NCI-H2081 (cell line): ENCODE measurements around the gene LHX5.

Experiments
- DNase-seq, 2 experiments: peaks; one replicate each; lab custom pipeline; 2025; lab: John Stamatoyannopoulos, UW

LHX5 gene

DNA sequence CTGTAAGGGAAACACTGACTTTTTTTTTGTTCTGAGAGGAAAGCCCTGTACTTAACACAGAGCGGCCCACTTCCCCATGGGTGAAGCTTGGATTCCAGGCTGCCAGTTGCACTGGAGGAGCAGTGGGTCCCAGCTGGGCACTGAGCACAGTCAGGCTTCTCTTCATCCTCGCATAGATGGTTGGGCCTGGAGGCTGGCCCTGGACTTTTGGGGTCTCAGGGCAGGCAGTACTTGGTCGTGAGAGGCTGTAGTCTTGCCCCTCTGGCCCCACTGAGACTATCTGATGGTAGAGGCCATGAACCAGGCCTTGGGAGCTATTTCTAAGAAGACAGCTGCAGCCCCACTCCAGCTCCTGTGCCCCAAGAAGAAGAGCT lies 6.2 kb upstream of the LHX5 start:
- DNase-seq = no peak

DNA sequence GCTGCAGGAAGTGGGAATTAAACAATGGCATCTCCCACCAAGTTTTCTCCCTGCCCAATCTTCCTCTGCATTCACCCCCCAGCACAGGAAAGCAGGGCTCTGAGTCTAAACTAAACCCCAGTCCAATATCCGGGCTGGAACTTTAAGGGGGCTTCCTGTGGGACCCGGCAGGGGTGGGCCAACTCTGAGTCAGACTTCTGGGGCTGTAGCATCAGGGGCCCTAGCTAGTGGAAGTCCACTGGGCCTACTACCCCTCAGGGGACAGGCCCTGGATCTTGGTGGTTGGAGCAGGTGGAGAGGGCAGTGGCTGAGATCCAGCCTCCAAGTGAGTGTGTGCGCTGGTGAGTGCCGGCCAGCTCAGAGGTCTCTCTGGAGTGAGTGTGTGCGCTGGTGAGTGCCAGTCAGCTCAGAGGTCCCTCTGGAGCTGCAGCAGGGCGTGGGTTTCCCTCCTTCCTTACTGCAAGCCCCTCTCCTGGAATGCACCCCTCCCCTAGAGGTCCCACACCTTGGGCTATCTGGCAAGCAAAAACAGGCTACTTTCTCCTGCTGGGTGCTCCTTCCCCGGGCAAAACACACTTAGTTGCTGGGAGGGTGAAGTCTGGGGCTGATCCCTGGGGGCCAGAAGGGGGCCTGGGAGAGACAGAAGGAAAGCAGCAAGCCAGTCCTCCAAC lies 5.6 kb upstream of the LHX5 start:
- DNase-seq = no peak

DNA sequence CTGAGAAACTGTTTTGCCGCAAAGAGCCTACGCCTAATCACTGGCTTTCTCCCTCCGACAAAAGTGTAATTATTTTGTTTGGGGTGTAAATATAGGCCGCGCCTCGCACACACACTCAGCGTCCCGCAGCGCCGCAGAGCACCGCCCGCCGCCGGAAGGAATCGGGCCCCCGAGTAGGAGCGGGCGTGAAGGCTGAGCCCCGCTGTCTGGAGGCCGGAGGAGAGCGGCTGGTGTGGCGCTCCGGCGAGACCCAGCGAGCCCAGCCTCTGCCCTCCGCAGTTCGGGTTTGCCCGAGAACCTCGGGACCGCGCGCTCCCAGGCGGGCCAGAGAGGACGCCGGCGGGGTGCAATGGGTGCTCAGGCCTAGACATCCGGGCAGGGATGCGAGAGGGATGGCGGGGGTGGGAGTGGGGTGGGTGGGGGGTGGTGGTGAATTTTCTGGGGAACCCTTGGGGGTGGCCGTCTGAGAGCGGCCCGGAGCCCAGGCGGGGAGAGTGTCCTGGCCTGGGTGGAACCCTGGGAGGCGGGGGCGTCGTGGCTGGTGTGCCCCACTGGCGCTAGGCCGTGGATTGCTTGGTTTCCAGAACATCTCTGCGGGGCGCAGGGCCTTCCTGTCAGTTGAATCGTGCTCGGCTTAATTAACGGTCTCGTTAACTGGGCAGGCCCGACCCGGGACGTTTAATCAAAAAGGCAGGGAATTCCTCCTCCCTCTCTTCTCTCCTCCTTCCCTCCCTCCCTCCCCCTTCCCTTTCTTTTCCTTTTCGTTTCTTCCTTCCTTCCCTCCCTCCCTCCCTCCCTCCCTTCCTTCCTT lies 4.7 kb upstream of the LHX5 start:
- DNase-seq = peak; percentile 36 to 73

DNA sequence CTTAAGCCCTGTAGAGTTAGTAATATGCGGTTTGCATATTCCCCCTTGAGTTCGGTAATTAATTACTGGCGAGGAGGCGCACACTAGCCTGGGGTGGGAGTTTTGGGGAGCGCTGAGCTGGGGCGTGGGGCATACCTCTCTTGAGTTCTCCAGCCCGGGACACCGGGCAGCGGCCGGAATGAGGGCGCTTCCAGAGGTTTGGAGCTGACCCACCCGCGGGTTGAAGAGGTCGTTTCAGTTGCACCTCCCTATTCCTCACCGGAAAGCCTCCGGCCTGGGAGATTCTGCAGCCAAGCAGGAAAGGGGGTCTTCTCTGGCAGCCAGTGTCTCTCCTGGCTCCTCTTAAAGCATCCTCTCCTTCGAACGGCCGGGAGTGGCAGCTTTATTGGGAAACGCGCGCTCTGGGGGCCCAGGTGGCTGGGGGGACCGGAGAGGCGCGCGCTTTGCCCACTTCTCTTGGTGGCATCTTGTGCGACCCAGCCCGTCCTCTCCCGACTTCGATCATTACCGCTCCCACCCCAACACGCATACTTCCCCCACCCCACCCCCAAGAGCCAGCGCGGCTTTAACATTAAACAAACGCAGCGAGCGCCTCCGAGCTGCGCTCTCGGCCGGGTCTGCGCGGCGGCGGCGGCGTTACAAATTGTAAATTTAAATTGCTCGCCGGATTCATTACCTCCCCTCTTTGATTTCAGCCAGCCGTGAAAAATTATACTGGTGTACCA lies 3.9 kb upstream of the LHX5 start:
- no peak for DNase-seq

DNA sequence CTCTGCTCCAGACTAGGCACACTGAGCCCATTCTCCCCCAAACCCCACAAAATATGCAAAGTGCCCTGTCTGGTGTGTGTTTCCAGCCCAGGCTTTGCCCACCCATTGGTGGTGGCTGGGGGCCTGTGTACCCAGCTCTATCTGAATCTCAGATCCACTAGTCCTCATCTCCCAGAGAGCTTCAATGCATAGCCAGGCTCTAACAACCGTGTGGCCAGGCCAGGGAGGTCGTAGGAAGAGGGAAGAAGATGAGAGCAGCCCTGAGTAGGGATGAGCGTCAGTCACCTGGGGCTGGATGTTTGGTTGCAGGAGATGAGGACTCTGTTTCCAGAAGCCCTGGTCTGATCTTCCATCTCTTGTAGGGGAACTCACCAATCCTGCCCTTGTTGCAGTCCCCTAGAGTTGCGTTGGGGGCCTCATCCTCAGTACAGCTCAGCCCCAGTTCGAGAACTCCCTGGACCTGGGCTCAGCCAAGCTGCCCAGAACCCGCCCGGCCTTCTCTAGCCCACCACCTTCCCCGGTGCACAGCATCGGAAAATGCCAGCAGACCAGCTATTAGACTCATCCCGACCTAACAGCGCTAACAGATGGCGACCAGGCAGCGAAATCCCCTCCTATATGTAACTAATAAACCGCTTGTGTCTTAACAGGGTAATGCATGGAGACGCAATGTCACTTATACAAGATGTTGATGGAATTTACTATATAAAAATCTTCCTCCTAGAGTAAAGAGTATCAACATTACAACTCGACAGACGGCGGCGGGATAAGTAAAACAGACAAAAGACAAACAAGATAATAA lies 3.2 kb upstream of the LHX5 start:
- DNase-seq = no peak

DNA sequence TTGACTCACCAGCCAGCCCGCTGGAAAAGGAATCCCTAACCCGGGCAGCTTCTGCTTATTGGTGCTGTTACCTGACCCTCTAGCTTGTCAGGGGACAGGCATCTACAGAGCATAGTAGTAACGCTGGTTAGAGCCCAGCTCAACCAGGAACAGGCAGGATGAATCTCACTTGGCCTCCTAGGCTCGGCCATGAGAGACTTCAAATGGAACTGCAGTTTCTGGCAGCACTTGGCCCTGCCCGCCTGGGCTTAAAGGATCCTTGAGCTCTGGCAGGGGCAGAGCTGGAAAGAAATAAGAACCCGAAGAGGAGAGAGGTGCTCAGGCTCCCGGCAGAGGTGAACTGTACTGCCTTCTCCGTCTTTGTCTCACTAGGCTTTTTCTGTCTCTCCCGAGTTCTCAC lies 2.3 kb upstream of the LHX5 start:
- no peak for DNase-seq

DNA sequence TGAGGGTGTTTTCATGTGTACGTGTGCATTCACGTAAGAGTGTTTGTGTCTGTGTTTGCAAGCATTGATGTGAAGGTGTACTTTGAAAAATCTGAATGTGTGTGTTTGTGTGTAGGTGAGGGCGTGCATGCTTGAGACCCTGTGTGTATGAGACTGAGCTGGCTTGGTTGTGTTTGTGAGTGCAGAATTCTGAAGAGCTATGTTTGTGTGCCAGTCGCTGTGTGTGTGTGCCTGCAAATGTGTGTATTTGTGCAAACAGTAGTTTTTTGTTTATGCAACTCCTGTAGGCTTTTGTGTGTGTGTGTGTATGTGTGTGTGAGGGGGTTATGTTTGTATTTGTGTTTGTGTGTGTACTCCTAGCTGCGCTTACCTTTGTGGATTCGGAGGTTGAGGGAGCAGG lies 1.7 kb upstream of the LHX5 start:
- DNase-seq = no peak

DNA sequence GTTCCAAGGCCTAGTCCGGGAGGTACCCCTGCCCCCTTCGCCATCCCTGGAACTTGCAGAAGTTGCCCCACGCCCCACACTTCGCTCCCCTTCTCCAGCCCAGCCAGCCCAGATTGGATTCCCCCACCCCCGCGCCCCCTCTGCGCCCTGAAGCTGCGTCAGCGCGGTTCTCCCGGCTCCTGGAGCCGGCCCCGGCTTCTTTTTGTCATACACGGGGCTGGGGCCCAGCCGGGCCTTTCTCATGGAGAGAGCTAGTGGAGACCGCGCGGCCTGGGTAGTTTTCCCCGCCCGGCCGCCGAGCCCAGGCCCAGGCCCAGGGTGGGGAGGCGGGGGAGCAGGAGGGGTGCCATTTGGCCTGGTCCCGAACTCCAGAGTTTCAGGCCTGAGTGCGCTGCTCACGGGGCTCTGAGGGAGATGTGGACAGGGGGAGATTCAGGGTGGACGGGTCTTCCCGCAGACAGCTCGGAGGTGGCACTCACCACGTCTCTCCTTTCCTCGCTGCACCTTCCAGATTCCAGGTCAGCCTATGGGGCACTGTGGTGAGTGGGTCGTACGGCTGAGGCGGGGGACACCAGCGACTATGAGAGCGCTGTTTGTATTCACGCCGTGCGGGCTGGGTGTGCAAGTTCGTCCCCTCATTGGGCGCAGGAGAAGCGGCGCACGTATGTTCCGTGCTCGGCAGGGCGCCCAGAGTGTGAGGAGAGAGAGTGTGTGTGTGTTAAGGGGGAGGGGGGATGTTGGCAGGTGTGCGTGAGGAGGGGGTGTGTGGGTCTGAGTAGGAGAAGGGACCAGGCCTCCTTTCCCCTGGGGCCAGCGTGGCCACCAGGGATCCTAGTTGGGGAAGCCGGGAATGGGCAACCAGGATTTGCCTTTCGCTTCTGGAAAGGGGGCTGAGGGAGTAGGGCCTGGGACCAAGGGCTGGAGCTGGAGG lies 785 bp upstream of the LHX5 start:
- no peak for DNase-seq

DNA sequence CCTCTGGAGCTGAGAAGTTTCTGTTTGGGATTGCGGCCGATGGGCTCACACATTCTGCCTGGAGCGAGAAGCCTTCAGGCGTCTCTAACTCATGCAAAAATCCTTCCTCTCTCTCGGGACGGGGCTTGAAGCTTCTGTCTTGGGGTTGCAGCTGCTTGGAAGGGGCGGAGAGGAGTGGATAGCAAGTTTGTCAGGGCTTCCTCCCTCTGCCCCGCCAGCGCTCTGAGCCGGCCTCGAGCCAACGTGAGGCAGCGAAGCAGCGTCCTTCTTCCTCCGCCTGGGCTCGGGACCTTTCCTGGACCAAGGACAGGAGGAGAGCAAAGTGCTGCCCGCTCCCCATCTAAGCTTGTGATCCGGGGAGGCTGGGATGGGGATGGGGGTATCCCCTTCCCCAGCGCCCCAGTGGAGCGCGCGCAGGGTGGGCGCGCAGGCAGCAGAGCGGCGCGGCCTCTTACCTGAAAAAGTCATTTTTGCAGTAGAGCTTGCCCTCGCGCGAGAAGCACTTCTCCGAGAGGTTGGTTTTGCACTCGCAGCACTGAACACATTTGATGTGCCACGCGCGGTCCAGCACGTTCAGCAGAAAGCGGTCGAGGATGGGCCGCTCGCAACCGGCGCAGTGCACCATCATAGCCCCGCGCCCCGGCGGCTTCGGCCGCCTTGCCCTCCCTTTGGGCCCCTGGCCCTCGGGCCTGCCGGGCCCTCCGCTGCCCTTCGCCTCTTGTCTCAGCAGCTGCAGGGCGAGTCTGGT lies 626 bp downstream of the LHX5 start:
- DNase-seq = no peak

DNA sequence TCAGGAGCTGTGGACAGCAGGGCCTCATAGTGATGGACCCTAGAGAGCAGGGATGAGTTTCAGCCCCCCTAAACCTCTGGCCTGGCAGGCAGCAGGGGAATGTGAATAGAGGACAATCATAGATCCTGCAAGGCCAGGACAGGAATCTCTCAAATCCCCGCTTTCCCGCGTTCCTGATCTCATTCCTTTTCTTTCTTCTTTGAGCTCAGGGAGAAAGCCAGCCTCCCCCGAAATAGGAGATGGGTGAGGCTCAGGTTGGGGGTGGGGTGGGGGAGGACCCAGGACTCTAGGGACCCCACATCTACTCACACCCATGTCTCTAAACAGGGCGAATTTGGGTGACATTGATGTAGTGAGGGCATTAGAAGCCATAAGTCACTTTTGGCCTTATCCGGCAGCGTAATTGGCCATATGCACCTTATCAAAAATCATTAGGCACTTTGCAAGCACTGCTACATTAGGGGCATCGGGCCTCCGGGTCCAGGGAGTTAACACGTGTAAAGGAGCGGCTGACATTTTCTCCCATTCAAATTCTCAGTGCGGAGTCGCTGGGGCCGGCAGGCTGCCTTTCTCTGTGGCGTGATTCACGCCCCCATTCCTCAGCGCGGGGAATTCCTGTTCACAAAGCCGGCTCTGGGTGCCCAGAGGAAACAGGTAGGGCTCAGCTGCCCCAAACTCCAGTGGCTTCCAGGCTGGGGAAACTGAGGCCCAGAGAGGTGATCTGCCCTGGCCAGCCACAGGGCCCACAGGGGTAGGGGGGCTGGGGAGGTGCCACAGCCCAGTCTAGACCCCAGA lies 1.5 kb downstream of the LHX5 start:
- no peak for DNase-seq

DNA sequence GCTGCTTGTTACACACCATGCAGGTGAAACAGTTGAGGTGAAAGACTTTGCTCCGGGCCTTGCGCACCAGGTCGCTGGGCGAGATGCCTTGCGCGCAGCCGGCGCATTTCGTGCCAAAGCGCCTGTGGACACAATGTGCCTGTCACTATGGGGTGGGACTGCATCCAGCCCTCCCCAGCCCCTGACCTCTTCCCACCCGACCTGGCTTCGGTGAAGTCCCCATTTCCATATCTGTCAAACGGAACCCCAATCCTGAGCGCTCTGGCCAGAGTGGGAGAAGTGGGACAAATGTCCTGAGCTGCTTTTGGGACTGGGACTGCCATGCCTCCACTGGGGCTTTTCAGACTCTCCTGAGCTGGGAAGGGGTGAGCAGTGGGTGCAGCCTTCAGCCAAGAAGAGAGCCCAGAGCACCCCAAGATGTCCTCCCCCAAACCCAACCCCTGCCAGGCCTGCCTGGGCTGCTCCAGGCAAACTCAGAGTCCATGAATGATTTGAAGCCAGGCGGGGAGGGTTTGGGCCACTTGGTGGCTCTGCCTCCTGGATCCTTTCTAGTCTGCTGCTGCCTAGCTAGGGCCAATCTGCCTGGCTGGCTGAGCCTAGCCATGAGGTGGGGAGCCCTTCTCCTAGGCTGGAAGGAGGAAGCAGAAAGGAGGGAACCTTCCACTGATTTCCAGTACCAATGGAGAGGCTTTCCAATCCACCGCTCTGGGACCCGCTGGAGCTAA lies 2.3 kb downstream of the LHX5 start:
- DNase-seq = no peak

DNA sequence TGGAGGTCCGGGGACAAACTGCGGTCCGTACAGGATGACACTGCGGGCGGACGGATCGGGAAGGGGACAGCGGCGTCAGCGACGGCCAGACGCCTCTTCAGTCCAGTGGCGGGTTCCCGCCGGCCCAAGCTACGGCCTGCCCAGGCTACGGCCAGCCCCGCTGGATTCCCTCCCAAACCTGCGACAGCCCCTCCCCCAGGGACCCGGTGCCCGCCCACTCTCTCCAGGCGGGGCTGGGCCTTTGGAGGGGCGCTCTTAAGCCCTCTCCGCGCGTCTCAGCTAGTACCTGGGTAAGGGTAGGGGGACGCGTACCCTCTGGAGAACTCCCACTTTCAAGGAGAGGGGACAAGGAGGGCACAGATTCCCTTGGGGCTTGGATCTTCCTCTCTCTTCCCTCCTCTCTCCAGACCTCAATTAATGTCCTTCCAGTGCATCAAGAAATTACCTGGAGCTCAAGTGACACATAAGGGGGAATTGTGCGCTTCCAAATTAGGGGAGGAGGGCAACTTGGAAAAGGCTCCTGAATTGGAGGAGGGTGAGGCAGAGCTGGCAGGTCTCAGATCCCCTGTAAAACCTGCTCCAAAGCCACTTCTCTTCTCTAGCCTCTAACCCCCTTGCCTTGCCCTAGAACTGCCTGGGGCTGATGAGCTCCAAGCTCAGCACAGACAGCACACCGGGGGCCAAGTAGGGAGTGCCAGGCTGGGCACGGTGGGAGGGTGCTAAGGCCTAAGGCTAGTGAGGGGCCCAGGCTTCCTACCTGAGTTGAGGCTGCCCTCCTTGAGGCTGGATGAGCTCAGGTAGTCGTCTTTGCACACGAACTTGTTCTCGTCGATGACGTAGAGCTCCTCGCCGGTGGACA lies 3.1 kb downstream of the LHX5 start:
- no peak for DNase-seq

DNA sequence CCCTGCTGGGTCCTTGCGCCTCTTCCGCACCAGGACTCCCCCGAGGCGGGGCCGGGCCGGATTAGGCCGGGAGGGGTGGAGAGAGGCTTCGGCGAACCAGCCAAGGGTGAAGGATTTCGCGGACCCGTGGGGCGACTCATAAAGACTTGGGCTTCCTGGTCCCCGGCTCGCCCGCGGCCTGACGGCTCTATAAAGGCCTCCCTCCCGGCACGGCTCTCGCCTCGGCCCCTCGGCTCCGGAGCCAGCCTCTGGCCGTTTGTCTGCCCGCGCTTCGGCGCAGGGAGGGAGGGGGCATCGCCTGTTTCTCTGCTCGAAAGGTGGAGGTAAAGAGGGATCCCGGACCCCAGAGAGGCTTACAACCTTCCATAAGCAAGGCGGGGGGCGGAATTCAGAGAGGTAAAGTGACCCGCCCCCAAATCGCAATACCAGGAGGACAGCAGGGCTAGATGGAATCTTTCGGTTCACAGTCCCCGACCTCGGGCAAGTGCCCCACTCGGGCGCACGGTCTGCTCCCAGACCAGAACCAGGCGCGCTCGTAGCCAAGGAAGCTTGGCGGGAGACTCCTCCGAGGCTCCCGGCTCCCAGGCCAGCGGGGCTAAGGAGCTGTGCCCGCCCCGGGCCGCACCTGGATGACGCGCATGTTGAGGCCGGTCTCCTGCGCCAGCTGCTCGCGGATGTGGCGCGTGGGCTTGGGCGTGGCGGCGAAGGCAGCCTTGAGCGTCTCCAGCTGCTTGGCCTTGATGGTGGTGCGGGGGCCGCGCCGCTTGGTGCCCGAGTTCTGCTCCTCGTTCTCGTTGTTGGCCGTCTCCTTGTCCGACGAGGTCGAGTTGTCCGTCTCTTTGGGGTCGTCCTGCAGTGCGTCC lies 3.9 kb downstream of the LHX5 start:
- DNase-seq = no peak

DNA sequence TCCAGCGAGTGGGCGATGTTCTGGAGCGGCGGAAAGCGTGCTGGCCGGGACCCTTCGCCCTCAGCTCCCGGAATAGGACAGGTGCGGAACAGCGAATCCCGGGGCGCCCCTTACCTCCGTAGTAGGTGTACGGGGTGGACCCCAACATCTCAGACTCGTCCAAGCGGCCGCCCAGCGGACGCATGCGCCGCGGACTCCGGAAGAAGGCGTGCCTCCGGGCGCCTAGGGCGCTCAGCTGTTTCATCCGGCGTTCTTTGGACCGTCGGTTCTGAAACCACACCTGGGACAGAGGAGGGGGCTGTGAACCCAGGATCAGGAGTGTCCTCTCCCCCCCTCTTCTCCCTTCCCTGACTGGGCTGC lies 4.5 kb downstream of the LHX5 start:
- no peak for DNase-seq

DNA sequence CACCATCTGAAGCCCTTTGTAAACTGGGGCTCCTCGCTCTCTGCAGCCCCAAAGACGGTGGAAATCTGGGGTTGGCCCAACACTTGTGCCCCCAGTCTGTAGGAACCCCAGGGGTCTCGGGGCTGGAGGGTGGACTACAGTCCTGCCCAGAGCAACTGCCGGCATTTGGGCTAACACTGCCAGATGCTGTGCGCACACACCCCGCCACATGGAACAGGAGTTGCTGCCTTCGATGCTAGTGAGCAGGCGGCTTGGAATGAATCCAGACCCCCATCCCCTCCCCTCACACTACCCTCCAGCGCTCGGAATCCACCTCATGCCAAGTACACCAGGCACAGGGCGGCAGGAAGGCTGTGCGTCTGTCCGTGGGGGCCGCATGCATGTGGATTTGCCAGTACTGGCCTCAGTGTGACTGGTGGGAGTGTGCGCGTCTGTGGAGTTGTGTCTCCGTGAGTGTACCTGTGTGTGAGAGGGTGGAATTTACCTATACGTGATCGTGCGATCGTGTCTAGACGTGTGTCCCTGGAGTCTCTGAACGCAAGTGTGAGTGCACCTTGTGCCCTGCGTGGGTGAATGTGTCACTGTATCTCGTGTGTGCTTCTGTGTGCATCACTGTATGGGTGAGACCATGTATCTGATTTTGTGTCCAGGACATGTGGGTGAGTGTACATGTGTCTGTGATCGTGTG lies 5.1 kb downstream of the LHX5 start:
- DNase-seq = no peak

DNA sequence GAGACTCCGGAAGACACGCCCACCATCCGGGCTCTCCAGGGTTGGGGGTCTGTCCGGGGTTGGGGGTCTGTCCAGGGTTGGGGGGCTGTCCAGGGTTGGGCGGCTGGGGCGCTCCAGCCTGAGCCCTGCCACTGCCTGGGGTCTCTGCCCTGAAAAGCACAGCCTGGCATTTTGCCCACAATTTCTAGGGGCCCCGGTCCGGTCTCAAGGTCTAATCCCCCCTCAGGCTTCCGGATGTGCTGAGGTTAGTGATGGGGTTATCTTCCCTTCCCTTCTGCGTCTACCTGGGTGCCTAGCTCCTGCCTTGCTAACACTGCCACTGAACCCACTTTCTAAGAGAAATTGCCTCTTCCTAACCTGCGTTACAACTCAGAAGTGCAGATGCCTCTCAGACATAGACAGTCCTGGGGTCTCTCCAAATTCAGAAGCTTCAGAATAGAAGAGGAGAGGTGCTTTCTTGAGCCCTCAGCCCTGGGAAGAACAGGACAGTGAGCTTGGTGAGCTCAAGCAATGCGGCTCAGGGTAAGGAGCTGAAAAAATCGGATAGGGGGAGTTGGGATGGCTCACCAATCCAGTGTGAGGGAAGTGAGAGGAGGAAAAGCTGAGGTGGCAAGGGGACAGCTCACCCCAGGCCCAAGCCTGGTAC lies 5.7 kb downstream of the LHX5 start:
- DNase-seq = no peak
